HEK293 (cell line): Measurements from ENCODE around the gene TMEM232.

Source experiments
- CTCF ChIA-PET: fragments of 350-600 bp; formaldehyde crosslinking; extraction: SDS; loops from one replicate; lab custom pipeline; 2021; ENCODE audit warnings: antibody characterized with exemption; lab: Yijun Ruan, JAX
- POLR2A ChIA-PET: fragments of 300-600 bp; formaldehyde crosslinking; extraction: SDS; loops from one replicate; lab custom pipeline; 2020; ENCODE audit warnings: antibody characterized with exemption, inconsistent platforms; lab: Yijun Ruan, JAX
- H3K27ac ChIP-seq: fragments of 200-500 bp; sonication (Bioruptor generic); 2 replicates; pipeline ENCODE4 v1.5.1; 2014; ENCODE audit warnings: low read depth, low read length, control low read depth, inconsistent platforms; ENCODE audit errors: extremely low read depth
- H3K36me3 ChIP-seq, 2 experiments: fragments of 200-500 bp in 1 of 2; sonication (Bioruptor generic) in 1 of 2; 1 replicate in 1 of 2; 2 replicates in 1 of 2; pipeline ENCODE4 v1.5.1; 2014 to 2017; ENCODE audit warnings: inconsistent platforms in 2 of 2, low read length in 2 of 2; ENCODE audit not compliant: control insufficient read depth in 2 of 2, insufficient read depth in 1 of 2
- H3K4me1 ChIP-seq: fragments of 200-500 bp; sonication (Bioruptor generic); 2 replicates; pipeline ENCODE4 v1.5.1; 2014; ENCODE audit warnings: mild to moderate bottlenecking, low read length, inconsistent platforms; ENCODE audit not compliant: control insufficient read depth, insufficient read depth
- H3K4me3 ChIP-seq: 2 replicates; pipeline ENCODE4 v1.5.1; 2011; ENCODE audit warnings: low read depth, mild to moderate bottlenecking, control low read depth, low read length, moderate library complexity
- H3K9me3 ChIP-seq: fragments of 200-500 bp; sonication (Bioruptor generic); 2 replicates; pipeline ENCODE4 v1.5.1; 2014; ENCODE audit warnings: low read depth, low read length, inconsistent platforms; ENCODE audit not compliant: control insufficient read depth, insufficient read depth
- EGR2 ChIP-seq: fragments of 450-650 bp; formaldehyde crosslinking; IDR thresholded peaks from 2 replicates; pipeline ENCODE4 v1.5.1; 2016; ENCODE audit warnings: low read depth, missing biosample characterization, missing genetic modification characterization
- KLF10 ChIP-seq: fragments of 450-650 bp; IDR thresholded peaks from 2 replicates; pipeline ENCODE4 v1.5.1; 2018; ENCODE audit warnings: missing biosample characterization, mild to moderate bottlenecking, missing genetic modification characterization
- MZF1 ChIP-seq: fragments of 450-650 bp; formaldehyde crosslinking; IDR thresholded peaks from 2 replicates; pipeline ENCODE4 v1.5.1; 2017; ENCODE audit warnings: missing biosample characterization, missing genetic modification characterization, borderline replicate concordance
- RBAK ChIP-seq: fragments of 450-650 bp; formaldehyde crosslinking; IDR thresholded peaks from 2 replicates; pipeline ENCODE4 v1.5.1; 2016; ENCODE audit warnings: missing biosample characterization, missing genetic modification characterization
- SP7 ChIP-seq: fragments of 450-650 bp; formaldehyde crosslinking; IDR thresholded peaks from 2 replicates; pipeline ENCODE4 v1.5.1; 2016; ENCODE audit warnings: missing biosample characterization, missing genetic modification characterization
- ZBTB8A ChIP-seq: fragments of 450-650 bp; formaldehyde crosslinking; IDR thresholded peaks from 2 replicates; pipeline ENCODE4 v1.5.1; 2016; ENCODE audit warnings: missing biosample characterization, missing genetic modification characterization
- ZNF114 ChIP-seq: fragments of 450-650 bp; formaldehyde crosslinking; IDR thresholded peaks from 2 replicates; pipeline ENCODE4 v1.5.0; 2017; ENCODE audit warnings: missing biosample characterization, missing genetic modification characterization
- ZNF133 ChIP-seq: fragments of 450-650 bp; formaldehyde crosslinking; IDR thresholded peaks from 2 replicates; pipeline ENCODE4 v1.5.1; 2016; ENCODE audit warnings: missing biosample characterization, missing genetic modification characterization
- ZNF138 ChIP-seq: fragments of 450-650 bp; formaldehyde crosslinking; IDR thresholded peaks from 2 replicates; pipeline ENCODE4 v1.5.1; 2016; ENCODE audit warnings: missing biosample characterization, missing genetic modification characterization, borderline replicate concordance
- ZNF175 ChIP-seq: fragments of 450-650 bp; formaldehyde crosslinking; IDR thresholded peaks from 2 replicates; pipeline ENCODE4 v1.5.1; 2016; ENCODE audit warnings: missing biosample characterization, missing genetic modification characterization
- ZNF211 ChIP-seq: fragments of 450-650 bp; formaldehyde crosslinking; IDR thresholded peaks from 2 replicates; pipeline ENCODE4 v1.5.1; 2016; ENCODE audit warnings: low read depth, missing biosample characterization, missing genetic modification characterization
- ZNF23 ChIP-seq: fragments of 450-650 bp; formaldehyde crosslinking; IDR thresholded peaks from 2 replicates; pipeline ENCODE4 v1.5.1; 2016; ENCODE audit warnings: missing biosample characterization, missing genetic modification characterization, borderline replicate concordance
- ZNF24 ChIP-seq: fragments of 450-650 bp; formaldehyde crosslinking; IDR thresholded peaks from 2 replicates; pipeline ENCODE4 v1.5.1; 2016; ENCODE audit warnings: missing biosample characterization, missing genetic modification characterization
- ZNF248 ChIP-seq: fragments of 450-650 bp; formaldehyde crosslinking; IDR thresholded peaks from 2 replicates; pipeline ENCODE4 v1.5.1; 2017; ENCODE audit warnings: missing biosample characterization, missing genetic modification characterization
- ZNF292 ChIP-seq: fragments of 450-650 bp; formaldehyde crosslinking; IDR thresholded peaks from 2 replicates; pipeline ENCODE4 v1.5.1; 2016; ENCODE audit warnings: low read depth, missing biosample characterization, missing genetic modification characterization, borderline replicate concordance
- ZNF394 ChIP-seq: fragments of 450-650 bp; formaldehyde crosslinking; IDR thresholded peaks from 2 replicates; pipeline ENCODE4 v1.5.1; 2016; ENCODE audit warnings: missing biosample characterization, missing genetic modification characterization, mild to moderate bottlenecking, moderate library complexity, borderline replicate concordance
- ZNF426 ChIP-seq: fragments of 450-650 bp; formaldehyde crosslinking; IDR thresholded peaks from 2 replicates; pipeline ENCODE4 v1.5.1; 2017; ENCODE audit warnings: missing biosample characterization, missing genetic modification characterization, mild to moderate bottlenecking, inconsistent platforms, moderate library complexity
- ZNF48 ChIP-seq: fragments of 450-650 bp; formaldehyde crosslinking; IDR thresholded peaks from 2 replicates; pipeline ENCODE4 v1.5.1; 2016; ENCODE audit warnings: missing biosample characterization, missing genetic modification characterization
- ZNF558 ChIP-seq: fragments of 450-650 bp; formaldehyde crosslinking; IDR thresholded peaks from 2 replicates; pipeline ENCODE4 v1.5.1; 2016; ENCODE audit warnings: missing biosample characterization, missing genetic modification characterization
- ZNF561 ChIP-seq: fragments of 450-650 bp; IDR thresholded peaks from 2 replicates; pipeline ENCODE4 v1.5.1; 2018; ENCODE audit warnings: missing biosample characterization, missing genetic modification characterization, borderline replicate concordance
- ZNF654 ChIP-seq: fragments of 450-650 bp; formaldehyde crosslinking; IDR thresholded peaks from 2 replicates; pipeline ENCODE4 v1.5.1; 2016; ENCODE audit warnings: low read depth, missing biosample characterization, missing genetic modification characterization
- ZNF792 ChIP-seq: fragments of 450-650 bp; formaldehyde crosslinking; IDR thresholded peaks from 2 replicates; pipeline ENCODE4 v1.5.1; 2016; ENCODE audit warnings: missing biosample characterization, missing genetic modification characterization
- ZNF843 ChIP-seq: fragments of 450-650 bp; formaldehyde crosslinking; IDR thresholded peaks from 2 replicates; pipeline ENCODE4 v1.5.1; 2016; ENCODE audit warnings: missing biosample characterization, missing genetic modification characterization
- TF ChIP-seq, protein P1 (sequence below): fragments of 450-650 bp; formaldehyde crosslinking; IDR thresholded peaks from 2 replicates; pipeline ENCODE4 v1.5.1; 2016; ENCODE audit warnings: missing biosample characterization, missing genetic modification characterization
- TF ChIP-seq, protein P2 (sequence below): fragments of 450-650 bp; formaldehyde crosslinking; IDR thresholded peaks from 2 replicates; pipeline ENCODE4 v1.5.1; 2016; ENCODE audit warnings: missing biosample characterization, missing genetic modification characterization
- TF ChIP-seq, protein P3 (sequence below): fragments of 450-650 bp; formaldehyde crosslinking; IDR thresholded peaks from 2 replicates; pipeline ENCODE4 v1.5.1; 2017; ENCODE audit warnings: missing biosample characterization, missing genetic modification characterization

Gene TMEM232

DNA sequence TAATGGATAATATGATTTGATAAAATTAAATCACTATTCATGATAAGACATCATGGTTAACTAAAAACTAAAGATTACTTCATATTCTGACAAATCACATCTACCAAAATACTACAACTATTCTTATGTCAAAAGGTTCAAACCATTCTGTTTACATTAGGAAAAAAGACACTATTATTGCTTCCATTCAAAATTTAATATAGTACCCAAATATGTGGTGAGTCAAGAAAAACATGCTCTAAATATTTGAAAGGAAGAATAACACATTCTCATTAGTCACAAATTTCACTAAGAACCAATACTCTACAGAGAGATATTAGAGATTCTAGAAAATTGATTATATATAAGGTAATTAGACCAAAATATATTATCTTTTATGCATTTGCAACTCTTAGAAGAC, 234.0 kb downstream of the TMEM232 start:
- TF ChIP-seq MZF1 (tag by site-specific recombination) (no peak), ZNF114 (tag by site-specific recombination) (no peak)
- ChIA-PET POLR2A (no interaction called here), CTCF (no interaction called here)
- Histone ChIP-seq H3K27ac (no peak overlapping the region), H3K4me3 (no peak overlapping the region), H3K4me1 (no peaks in the 10 kb centered on the region), H3K36me3 (no peaks in the 10 kb centered on the region), H3K9me3 (no peaks in the 10 kb centered on the region)

DNA sequence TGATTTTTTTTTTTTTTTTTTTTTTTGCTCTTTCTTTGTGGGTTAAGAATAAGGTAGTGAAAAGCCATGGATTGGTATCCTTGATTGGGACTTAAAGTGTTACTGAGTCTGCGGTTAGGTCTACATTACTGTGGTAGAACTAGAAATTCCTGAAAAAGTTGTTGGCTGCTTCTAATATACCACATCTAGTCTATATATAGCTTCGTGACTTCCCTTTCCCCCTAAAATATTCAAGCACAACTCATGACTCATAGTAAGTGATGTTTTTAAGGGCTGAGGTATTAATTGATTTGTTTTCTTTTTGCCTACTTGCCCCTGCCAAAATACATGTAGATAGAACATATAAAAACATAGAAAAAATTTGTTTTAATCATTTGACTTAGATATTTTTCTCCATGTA, 247.6 kb downstream of the TMEM232 start:
- H3K27ac ChIP-seq, result no peak overlapping the region
- POLR2A ChIA-PET, result interaction anchor here (0.7 kb wide), 1 partner anchor 84 kb away, joined by 3 read pairs; no protein-coding TSS in a partner anchor

GRCh38 chr5:110477911-110478310, 248.6 kb downstream of the TMEM232 start:
- CTCF ChIA-PET, result no interaction called here
- TF ChIP-seq ZNF426 (tag by site-specific recombination) (no peak), KLF10 (no peak), ZNF211 (tag by site-specific recombination) (no peak), ZNF248 (tag by site-specific recombination) (no peak), MZF1 (tag by site-specific recombination) (no peak), ZNF394 (no peak), EGR2 (tag by site-specific recombination) (no peak), ZNF558 (tag by site-specific recombination) (no peak)
- TF ChIP-seq, protein P1, sequence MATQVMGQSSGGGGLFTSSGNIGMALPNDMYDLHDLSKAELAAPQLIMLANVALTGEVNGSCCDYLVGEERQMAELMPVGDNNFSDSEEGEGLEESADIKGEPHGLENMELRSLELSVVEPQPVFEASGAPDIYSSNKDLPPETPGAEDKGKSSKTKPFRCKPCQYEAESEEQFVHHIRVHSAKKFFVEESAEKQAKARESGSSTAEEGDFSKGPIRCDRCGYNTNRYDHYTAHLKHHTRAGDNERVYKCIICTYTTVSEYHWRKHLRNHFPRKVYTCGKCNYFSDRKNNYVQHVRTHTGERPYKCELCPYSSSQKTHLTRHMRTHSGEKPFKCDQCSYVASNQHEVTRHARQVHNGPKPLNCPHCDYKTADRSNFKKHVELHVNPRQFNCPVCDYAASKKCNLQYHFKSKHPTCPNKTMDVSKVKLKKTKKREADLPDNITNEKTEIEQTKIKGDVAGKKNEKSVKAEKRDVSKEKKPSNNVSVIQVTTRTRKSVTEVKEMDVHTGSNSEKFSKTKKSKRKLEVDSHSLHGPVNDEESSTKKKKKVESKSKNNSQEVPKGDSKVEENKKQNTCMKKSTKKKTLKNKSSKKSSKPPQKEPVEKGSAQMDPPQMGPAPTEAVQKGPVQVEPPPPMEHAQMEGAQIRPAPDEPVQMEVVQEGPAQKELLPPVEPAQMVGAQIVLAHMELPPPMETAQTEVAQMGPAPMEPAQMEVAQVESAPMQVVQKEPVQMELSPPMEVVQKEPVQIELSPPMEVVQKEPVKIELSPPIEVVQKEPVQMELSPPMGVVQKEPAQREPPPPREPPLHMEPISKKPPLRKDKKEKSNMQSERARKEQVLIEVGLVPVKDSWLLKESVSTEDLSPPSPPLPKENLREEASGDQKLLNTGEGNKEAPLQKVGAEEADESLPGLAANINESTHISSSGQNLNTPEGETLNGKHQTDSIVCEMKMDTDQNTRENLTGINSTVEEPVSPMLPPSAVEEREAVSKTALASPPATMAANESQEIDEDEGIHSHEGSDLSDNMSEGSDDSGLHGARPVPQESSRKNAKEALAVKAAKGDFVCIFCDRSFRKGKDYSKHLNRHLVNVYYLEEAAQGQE (tag by site-specific recombination), result no peak
- TF ChIP-seq, all 188 proteins: peak for 0
- Histone ChIP-seq H3K9me3 (no peaks in the 10 kb centered on the region), H3K36me3 (no peaks in the 10 kb centered on the region), H3K4me1 (no peaks in the 10 kb centered on the region), H3K4me3 (no peak overlapping the region), H3K27ac (no peak overlapping the region)
- POLR2A ChIA-PET, result no interaction called here

More for the DNA sequence above, 247.6 kb downstream of the TMEM232 start:
- no peak for TF ChIP-seq ZNF561 (tag by site-specific recombination)
- TF ChIP-seq ZNF792 (tag by site-specific recombination), result no peak
- TF ChIP-seq ZNF843 (tag by site-specific recombination), result no peak
- no peak for TF ChIP-seq ZNF23 (tag by site-specific recombination)
- no peak for TF ChIP-seq ZNF292 (tag by site-specific recombination)
- TF ChIP-seq ZNF24 (tag by site-specific recombination), result no peak
- no peak for TF ChIP-seq ZBTB8A (tag by site-specific recombination)
- no peak for TF ChIP-seq ZNF48 (tag by site-specific recombination)
- TF ChIP-seq, protein P2, sequence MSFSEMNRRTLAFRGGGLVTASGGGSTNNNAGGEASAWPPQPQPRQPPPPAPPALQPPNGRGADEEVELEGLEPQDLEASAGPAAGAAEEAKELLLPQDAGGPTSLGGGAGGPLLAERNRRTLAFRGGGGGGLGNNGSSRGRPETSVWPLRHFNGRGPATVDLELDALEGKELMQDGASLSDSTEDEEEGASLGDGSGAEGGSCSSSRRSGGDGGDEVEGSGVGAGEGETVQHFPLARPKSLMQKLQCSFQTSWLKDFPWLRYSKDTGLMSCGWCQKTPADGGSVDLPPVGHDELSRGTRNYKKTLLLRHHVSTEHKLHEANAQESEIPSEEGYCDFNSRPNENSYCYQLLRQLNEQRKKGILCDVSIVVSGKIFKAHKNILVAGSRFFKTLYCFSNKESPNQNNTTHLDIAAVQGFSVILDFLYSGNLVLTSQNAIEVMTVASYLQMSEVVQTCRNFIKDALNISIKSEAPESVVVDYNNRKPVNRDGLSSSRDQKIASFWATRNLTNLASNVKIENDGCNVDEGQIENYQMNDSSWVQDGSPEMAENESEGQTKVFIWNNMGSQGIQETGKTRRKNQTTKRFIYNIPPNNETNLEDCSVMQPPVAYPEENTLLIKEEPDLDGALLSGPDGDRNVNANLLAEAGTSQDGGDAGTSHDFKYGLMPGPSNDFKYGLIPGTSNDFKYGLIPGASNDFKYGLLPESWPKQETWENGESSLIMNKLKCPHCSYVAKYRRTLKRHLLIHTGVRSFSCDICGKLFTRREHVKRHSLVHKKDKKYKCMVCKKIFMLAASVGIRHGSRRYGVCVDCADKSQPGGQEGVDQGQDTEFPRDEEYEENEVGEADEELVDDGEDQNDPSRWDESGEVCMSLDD (tag by site-specific recombination), result no peak
- no peak for TF ChIP-seq RBAK (tag by site-specific recombination)
- TF ChIP-seq ZNF654, result no peak
- TF ChIP-seq ZNF138 (tag by site-specific recombination), result no peak
- no peak for TF ChIP-seq ZNF175 (tag by site-specific recombination)
- TF ChIP-seq, protein P3, sequence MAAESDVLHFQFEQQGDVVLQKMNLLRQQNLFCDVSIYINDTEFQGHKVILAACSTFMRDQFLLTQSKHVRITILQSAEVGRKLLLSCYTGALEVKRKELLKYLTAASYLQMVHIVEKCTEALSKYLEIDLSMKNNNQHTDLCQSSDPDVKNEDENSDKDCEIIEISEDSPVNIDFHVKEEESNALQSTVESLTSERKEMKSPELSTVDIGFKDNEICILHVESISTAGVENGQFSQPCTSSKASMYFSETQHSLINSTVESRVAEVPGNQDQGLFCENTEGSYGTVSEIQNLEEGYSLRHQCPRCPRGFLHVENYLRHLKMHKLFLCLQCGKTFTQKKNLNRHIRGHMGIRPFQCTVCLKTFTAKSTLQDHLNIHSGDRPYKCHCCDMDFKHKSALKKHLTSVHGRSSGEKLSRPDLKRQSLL (tag by site-specific recombination), result no peak
- TF ChIP-seq ZNF133 (tag by site-specific recombination), result no peak
- TF ChIP-seq SP7 (tag by site-specific recombination), result no peak
- Histone ChIP-seq H3K9me3 (no peaks in the 10 kb centered on the region), H3K4me1 (no peaks in the 10 kb centered on the region), H3K4me3 (no peak overlapping the region), H3K36me3 (no peaks in the 10 kb centered on the region)
- CTCF ChIA-PET, result interaction anchor here (0.6 to 0.9 kb wide), 3 partner anchors 15 to 783 kb away, joined by 3 to 6 read pairs (median 3); no protein-coding TSS in a partner anchor
